ENCODE data around the gene SPSB2.

The SPSB2 gene

DNA sequence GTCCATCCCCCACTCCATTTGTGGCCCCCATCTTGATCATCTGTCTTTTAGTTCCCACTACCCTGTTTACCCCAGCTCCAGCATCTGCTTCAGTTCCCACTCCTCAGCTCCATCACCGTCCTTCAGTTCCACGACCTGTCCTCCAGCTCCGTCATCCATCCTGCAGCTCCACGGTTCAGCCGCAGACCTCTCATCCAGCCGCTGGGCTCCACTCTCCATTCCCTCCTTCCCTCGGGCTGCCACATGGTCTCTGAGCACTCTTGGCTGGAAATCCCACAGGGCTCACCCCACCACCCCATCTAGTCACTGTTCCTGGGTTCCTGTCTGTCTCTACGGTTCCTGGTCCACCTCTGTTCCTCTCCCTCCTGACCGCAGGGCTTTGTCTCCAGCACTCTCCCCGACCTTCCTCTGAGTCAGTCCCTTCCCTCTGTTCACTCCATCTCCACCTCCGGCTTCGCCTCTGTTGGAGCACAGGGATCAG lies 48.2 kb downstream of the SPSB2 start:
- TF ChIP-seq FOXM1 (IDR thresholded peaks at IDR 0.05; ENCODE audit: borderline replicate concordance, low read depth) (no peak), CREB1 (IDR thresholded peaks at IDR 0.05; ENCODE audit: low read depth) (no peak), ZBTB7A (IDR thresholded peaks at IDR 0.05; ENCODE audit: low read depth) (no peak), RAD21 (IDR thresholded peaks at IDR 0.05; ENCODE audit: low read depth) (no peak), CEBPB (IDR thresholded peaks at IDR 0.05) (no peak), TEAD4 (IDR thresholded peaks at IDR 0.05) (no peak), TCF12 (IDR thresholded peaks at IDR 0.05; ENCODE audit: low read depth) (no peak), TAF1 (IDR thresholded peaks at IDR 0.05; ENCODE audit: low read depth) (no peak), YY1 (IDR thresholded peaks at IDR 0.05; ENCODE audit: low read depth) (no peak), EGR1 (IDR thresholded peaks at IDR 0.05) (no peak), EP300 (IDR thresholded peaks at IDR 0.05; ENCODE audit: borderline replicate concordance) (no peak), NFIC (IDR thresholded peaks at IDR 0.05) (no peak)
- TF ChIP-seq, protein P1, sequence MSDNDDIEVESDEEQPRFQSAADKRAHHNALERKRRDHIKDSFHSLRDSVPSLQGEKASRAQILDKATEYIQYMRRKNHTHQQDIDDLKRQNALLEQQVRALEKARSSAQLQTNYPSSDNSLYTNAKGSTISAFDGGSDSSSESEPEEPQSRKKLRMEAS (IDR thresholded peaks at IDR 0.05), result no peak
- TF ChIP-seq, protein P2, sequence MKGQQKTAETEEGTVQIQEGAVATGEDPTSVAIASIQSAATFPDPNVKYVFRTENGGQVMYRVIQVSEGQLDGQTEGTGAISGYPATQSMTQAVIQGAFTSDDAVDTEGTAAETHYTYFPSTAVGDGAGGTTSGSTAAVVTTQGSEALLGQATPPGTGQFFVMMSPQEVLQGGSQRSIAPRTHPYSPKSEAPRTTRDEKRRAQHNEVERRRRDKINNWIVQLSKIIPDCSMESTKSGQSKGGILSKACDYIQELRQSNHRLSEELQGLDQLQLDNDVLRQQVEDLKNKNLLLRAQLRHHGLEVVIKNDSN (IDR thresholded peaks at IDR 0.05), result no peak
- TF ChIP-seq, protein P3, sequence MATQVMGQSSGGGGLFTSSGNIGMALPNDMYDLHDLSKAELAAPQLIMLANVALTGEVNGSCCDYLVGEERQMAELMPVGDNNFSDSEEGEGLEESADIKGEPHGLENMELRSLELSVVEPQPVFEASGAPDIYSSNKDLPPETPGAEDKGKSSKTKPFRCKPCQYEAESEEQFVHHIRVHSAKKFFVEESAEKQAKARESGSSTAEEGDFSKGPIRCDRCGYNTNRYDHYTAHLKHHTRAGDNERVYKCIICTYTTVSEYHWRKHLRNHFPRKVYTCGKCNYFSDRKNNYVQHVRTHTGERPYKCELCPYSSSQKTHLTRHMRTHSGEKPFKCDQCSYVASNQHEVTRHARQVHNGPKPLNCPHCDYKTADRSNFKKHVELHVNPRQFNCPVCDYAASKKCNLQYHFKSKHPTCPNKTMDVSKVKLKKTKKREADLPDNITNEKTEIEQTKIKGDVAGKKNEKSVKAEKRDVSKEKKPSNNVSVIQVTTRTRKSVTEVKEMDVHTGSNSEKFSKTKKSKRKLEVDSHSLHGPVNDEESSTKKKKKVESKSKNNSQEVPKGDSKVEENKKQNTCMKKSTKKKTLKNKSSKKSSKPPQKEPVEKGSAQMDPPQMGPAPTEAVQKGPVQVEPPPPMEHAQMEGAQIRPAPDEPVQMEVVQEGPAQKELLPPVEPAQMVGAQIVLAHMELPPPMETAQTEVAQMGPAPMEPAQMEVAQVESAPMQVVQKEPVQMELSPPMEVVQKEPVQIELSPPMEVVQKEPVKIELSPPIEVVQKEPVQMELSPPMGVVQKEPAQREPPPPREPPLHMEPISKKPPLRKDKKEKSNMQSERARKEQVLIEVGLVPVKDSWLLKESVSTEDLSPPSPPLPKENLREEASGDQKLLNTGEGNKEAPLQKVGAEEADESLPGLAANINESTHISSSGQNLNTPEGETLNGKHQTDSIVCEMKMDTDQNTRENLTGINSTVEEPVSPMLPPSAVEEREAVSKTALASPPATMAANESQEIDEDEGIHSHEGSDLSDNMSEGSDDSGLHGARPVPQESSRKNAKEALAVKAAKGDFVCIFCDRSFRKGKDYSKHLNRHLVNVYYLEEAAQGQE (IDR thresholded peaks at IDR 0.05; ENCODE audit: low read depth), result no peak

DNA sequence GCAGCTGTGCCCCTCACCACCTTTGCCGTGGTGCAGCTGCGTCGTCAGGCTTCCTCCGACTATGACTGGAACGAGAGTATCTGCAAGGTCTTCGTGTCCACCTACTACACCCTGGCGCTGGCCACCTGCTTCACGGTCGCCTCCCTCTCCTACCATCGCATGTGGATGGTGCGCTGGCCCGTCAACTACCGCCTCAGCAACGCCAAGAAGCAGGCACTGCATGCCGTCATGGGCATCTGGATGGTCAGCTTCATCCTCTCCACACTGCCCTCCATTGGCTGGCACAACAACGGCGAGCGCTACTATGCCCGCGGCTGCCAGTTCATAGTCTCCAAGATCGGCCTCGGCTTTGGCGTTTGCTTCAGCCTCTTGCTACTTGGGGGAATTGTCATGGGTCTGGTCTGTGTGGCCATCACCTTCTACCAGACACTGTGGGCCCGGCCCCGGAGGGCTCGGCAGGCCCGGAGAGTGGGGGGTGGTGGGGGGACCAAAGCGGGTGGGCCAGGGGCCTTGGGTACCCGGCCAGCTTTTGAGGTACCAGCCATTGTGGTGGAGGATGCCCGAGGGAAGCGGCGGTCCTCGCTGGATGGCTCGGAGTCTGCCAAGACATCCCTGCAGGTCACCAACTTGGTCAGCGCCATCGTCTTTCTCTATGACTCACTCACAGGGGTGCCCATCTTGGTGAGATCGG lies 48.9 kb downstream of the SPSB2 start:
- no peak for TF ChIP-seq ZBTB7A (IDR thresholded peaks at IDR 0.05; ENCODE audit: low read depth)
- TF ChIP-seq, protein P2 (IDR thresholded peaks at IDR 0.05), result no peak
- no peak for TF ChIP-seq EP300 (IDR thresholded peaks at IDR 0.05; ENCODE audit: borderline replicate concordance)
- TF ChIP-seq CEBPB (IDR thresholded peaks at IDR 0.05), result no peak
- no peak for TF ChIP-seq CREB1 (IDR thresholded peaks at IDR 0.05; ENCODE audit: low read depth)
- no peak for TF ChIP-seq TCF12 (IDR thresholded peaks at IDR 0.05; ENCODE audit: low read depth)
- TF ChIP-seq, protein P1 (IDR thresholded peaks at IDR 0.05), result no peak
- TF ChIP-seq YY1 (IDR thresholded peaks at IDR 0.05; ENCODE audit: low read depth), result no peak
- TF ChIP-seq TAF1 (IDR thresholded peaks at IDR 0.05; ENCODE audit: low read depth), result no peak
- TF ChIP-seq NFIC (IDR thresholded peaks at IDR 0.05), result no peak
- TF ChIP-seq, protein P3 (IDR thresholded peaks at IDR 0.05; ENCODE audit: low read depth), result no peak
- TF ChIP-seq EGR1 (IDR thresholded peaks at IDR 0.05), result no peak
- TF ChIP-seq TEAD4 (IDR thresholded peaks at IDR 0.05), result no peak
- no peak for TF ChIP-seq FOXM1 (IDR thresholded peaks at IDR 0.05; ENCODE audit: borderline replicate concordance, low read depth)
- TF ChIP-seq RAD21 (IDR thresholded peaks at IDR 0.05; ENCODE audit: low read depth), result no peak

DNA sequence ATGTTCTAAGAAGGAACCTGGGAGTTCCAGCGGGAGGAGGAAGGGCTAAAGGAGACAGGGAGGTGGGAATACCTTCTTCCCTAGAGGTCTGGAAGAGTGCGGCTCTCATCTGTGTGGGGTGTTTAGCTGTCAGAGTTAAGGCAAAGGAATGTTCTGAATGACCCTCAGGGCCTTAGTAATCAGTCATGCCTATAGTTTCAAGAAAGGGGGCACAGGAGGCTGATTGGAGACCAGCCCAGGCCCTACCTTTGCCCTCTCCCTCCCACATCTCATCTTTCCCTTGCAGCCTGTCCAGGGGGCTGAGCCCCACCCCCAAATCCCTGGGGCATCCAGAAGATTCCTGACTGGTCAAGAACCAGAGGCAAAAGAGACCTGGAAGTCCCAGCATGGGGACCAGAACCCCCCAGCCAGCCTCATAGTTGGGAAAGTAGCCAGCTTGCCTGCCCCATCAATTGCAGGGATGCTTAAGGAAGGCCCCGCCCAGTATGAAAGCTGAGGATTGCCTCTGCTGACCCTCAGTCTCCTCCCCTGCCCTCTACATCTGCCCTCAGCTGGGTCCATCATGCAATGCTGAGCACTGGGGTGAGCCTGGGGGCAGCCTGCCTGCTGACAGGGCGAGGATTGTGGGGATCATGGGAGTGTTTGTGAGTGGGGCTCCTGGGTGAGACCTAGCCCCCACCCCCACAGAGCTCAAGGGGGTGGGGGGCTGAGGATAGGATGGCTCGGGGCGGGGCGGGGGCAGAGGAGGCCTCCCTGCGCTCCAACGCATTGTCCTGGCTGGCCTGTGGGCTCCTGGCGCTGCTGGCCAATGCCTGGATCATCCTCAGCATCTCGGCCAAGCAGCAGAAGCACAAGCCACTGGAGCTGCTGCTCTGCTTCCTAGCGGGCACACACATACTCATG lies 49.7 kb downstream of the SPSB2 start:
- TF ChIP-seq YY1 (IDR thresholded peaks at IDR 0.05; ENCODE audit: low read depth), result no peak
- no peak for TF ChIP-seq TEAD4 (IDR thresholded peaks at IDR 0.05)
- TF ChIP-seq TCF12 (IDR thresholded peaks at IDR 0.05; ENCODE audit: low read depth), result no peak
- no peak for TF ChIP-seq EGR1 (IDR thresholded peaks at IDR 0.05)
- no peak for TF ChIP-seq ZBTB7A (IDR thresholded peaks at IDR 0.05; ENCODE audit: low read depth)
- TF ChIP-seq, protein P1 (IDR thresholded peaks at IDR 0.05), result no peak
- no peak for TF ChIP-seq EP300 (IDR thresholded peaks at IDR 0.05; ENCODE audit: borderline replicate concordance)
- TF ChIP-seq TAF1 (IDR thresholded peaks at IDR 0.05; ENCODE audit: low read depth), result no peak
- TF ChIP-seq, protein P3 (IDR thresholded peaks at IDR 0.05; ENCODE audit: low read depth), result no peak
